Dermis blood vessel endothelial cell (primary cell): ENCODE results near the gene TMEM59L. TPM values are rescaled to one million over a fixed set of nuclear protein-coding genes. Genes with fewer than 3 reads are reported as not detected.

Experiments
- DNase-seq: peaks from one replicate; pipeline ENCODE4 v3.0.0; 2010
- total RNA-seq: library from RNA; depleted of rRNA; stranded (reverse); fragments of >200 nt; gene quantifications from 2 replicates; pipeline ENCODE4 v1.2.3, GENCODE V29; 2014

Gene TMEM59L
- total RNA-seq, 1 donor from 2014 or later, result under 0.01 TPM

- DNase-seq, result peak; percentile 43
Measured at GRCh38 chr19:18660051-18660910, 47.6 kb downstream of the TMEM59L start.

GRCh38 chr19:18660939-18661670 is 48.4 kb downstream of the TMEM59L start:
- DNase-seq, result no peak

GRCh38 chr19:18662972-18663732 is 50.5 kb downstream of the TMEM59L start:
- DNase-seq, result no peak

GRCh38 chr19:18663940-18664530 is 51.4 kb downstream of the TMEM59L start:
- no peak for DNase-seq

- DNase-seq, result no peak
Measured at GRCh38 chr19:18665771-18666202, 53.1 kb downstream of the TMEM59L start.

- no peak for DNase-seq
Measured at GRCh38 chr19:18666317-18666716, 53.6 kb downstream of the TMEM59L start.

- no peak for DNase-seq
Measured at GRCh38 chr19:18666784-18667183, 54.1 kb downstream of the TMEM59L start.

GRCh38 chr19:18667531-18668251 is 55.0 kb downstream of the TMEM59L start:
- no peak for DNase-seq

- no peak for DNase-seq
Measured at GRCh38 chr19:18668252-18668631, 55.6 kb downstream of the TMEM59L start.

- DNase-seq, result no peak
Measured at GRCh38 chr19:18668744-18669523, 56.3 kb downstream of the TMEM59L start.

GRCh38 chr19:18669524-18669817 is 56.8 kb downstream of the TMEM59L start:
- DNase-seq, result no peak

GRCh38 chr19:18669883-18670282 is 57.2 kb downstream of the TMEM59L start:
- DNase-seq, result no peak

GRCh38 chr19:18670312-18670711 is 57.6 kb downstream of the TMEM59L start:
- DNase-seq, result no peak

Other genes starting within 250 kb of the TMEM59L start
- 106 and 152 TPM in 2 replicates for gene GDF15, start 226.7 kb upstream of the TMEM59L start, total RNA-seq
- not detected in 2 replicates for gene LRRC25, start 215.2 kb upstream of the TMEM59L start, total RNA-seq
- gene SSBP4, start 193.5 kb upstream of the TMEM59L start, total RNA-seq, result 88.8 and 96.7 TPM in 2 replicates
- gene ISYNA1, start 174.7 kb upstream of the TMEM59L start, total RNA-seq, result 35.4 and 69.7 TPM in 2 replicates
- gene ELL, start 90.8 kb upstream of the TMEM59L start, total RNA-seq, result 12.3 and 14.8 TPM in 2 replicates
- 216 and 253 TPM in 2 replicates for gene FKBP8, start 69.3 kb upstream of the TMEM59L start, total RNA-seq
- gene KXD1, start 55.0 kb upstream of the TMEM59L start, total RNA-seq, result 58.0 and 91.2 TPM in 2 replicates
- 755 and 1,061 TPM in 2 replicates for gene UBA52, start 41.0 kb upstream of the TMEM59L start, total RNA-seq
- gene REX1BD, start 24.1 kb upstream of the TMEM59L start, total RNA-seq, result 75.5 and 91.2 TPM in 2 replicates
- gene CRLF1, start 6.1 kb upstream of the TMEM59L start, total RNA-seq, result not detected in 2 replicates
- gene KLHL26, start 24.2 kb downstream of the TMEM59L start, total RNA-seq, result 1.9 and 9.1 TPM in 2 replicates
- 1.2 and 1.8 TPM in 2 replicates for gene CRTC1, start 70.8 kb downstream of the TMEM59L start, total RNA-seq
- gene COMP, start 178.4 kb downstream of the TMEM59L start, total RNA-seq, result not detected in 2 replicates
- gene UPF1, start 219.1 kb downstream of the TMEM59L start, total RNA-seq, result 100 and 107 TPM in 2 replicates